HepG2 (cell line): ENCODE measurements around the gene ARHGEF10L.

ENCODE experiments used
- EP300 ChIP-seq, 3 experiments: sonication (generic) in 1 of 3; formaldehyde crosslinking in 1 of 3; IDR thresholded peaks; 2 replicates each; pipeline versions ENCODE4 v1.5.1 to v1.6.1; 2011 to 2020; ENCODE audit warnings: low read depth in 2 of 3, low read length in 2 of 3, borderline replicate concordance in 1 of 3, improper control_type of control experiment in 1 of 3, mild to moderate bottlenecking in 1 of 3, missing genetic modification reagents in 1 of 3, moderate library complexity in 1 of 3
- HDAC6 ChIP-seq: fragments of 200-600 bp; sonication (generic); IDR thresholded peaks from 2 replicates; pipeline ENCODE4 v1.7.0; 2017; ENCODE audit warnings: mild to moderate bottlenecking, antibody characterized with exemption, low read length, low read depth
- IRX3 ChIP-seq: sonication (generic); formaldehyde crosslinking; IDR thresholded peaks from 2 replicates; pipeline ENCODE4 v1.8.1; 2023; ENCODE audit warnings: mild to moderate bottlenecking, low read depth, missing genetic modification reagents, borderline replicate concordance
- KDM5B ChIP-seq: sonication (generic); formaldehyde crosslinking; IDR thresholded peaks from 2 replicates; pipeline ENCODE4 v1.4.0; 2020; ENCODE audit warnings: missing genetic modification reagents, mild to moderate bottlenecking, borderline replicate concordance
- NFYB ChIP-seq: sonication (generic); formaldehyde crosslinking; IDR thresholded peaks from 2 replicates; pipeline ENCODE4 v1.4.0; 2020; ENCODE audit warnings: missing genetic modification reagents
- RFXANK ChIP-seq: IDR thresholded peaks from 2 replicates; pipeline ENCODE4 v1.6.1; 2016
- SOX6 ChIP-seq, 2 experiments: fragments of 450-650 bp in 1 of 2; sonication (generic) in 1 of 2; formaldehyde crosslinking in 1 of 2; IDR thresholded peaks; 2 replicates each; pipeline versions ENCODE4 v1.4.0 to v1.6.1; 2017 to 2020; ENCODE audit warnings: antibody characterized with exemption in 1 of 2, mild to moderate bottlenecking in 1 of 2, missing genetic modification reagents in 1 of 2
- ZEB1 ChIP-seq: IDR thresholded peaks from 2 replicates; pipeline ENCODE4 v1.6.1; 2012; ENCODE audit warnings: mild to moderate bottlenecking, low read depth, inconsistent platforms; ENCODE audit not compliant: insufficient replicate concordance
- ZNF557 ChIP-seq: sonication (generic); formaldehyde crosslinking; IDR thresholded peaks from 2 replicates; pipeline ENCODE4 v1.4.0; 2020; ENCODE audit warnings: missing genetic modification reagents
- TF ChIP-seq, protein P1 (sequence below): sonication (generic); formaldehyde crosslinking; IDR thresholded peaks from 2 replicates; pipeline ENCODE4 v1.8.0; 2022; ENCODE audit warnings: low read depth, missing genetic modification reagents
- TF ChIP-seq, protein P2 (sequence below): sonication (generic); formaldehyde crosslinking; IDR thresholded peaks from one replicate; pipeline ENCODE4 v1.5.1; 2020; ENCODE audit warnings: mild to moderate bottlenecking, missing genetic modification reagents; ENCODE audit errors: not compliant biosample characterization
- TF ChIP-seq, protein P3 (sequence below): sonication (generic); formaldehyde crosslinking; conservative IDR thresholded peaks from 2 replicates; pipeline ENCODE4 v1.4.0; 2020; ENCODE audit warnings: missing genetic modification reagents
- TF ChIP-seq, protein P4 (sequence below): sonication (generic); formaldehyde crosslinking; IDR thresholded peaks from 2 replicates; pipeline ENCODE4 v1.4.0; 2020; ENCODE audit warnings: missing genetic modification reagents
- TF ChIP-seq, protein P5 (sequence below), 2 experiments: sonication (generic) in 1 of 2; formaldehyde crosslinking in 1 of 2; IDR thresholded peaks; 2 replicates each; pipeline versions ENCODE4 v1.5.1 to v1.6.1; 2011 to 2020; ENCODE audit warnings: borderline replicate concordance in 1 of 2, low read depth in 1 of 2, low read length in 1 of 2, mild to moderate bottlenecking in 1 of 2, missing genetic modification reagents in 1 of 2, moderate library complexity in 1 of 2

DNA sequence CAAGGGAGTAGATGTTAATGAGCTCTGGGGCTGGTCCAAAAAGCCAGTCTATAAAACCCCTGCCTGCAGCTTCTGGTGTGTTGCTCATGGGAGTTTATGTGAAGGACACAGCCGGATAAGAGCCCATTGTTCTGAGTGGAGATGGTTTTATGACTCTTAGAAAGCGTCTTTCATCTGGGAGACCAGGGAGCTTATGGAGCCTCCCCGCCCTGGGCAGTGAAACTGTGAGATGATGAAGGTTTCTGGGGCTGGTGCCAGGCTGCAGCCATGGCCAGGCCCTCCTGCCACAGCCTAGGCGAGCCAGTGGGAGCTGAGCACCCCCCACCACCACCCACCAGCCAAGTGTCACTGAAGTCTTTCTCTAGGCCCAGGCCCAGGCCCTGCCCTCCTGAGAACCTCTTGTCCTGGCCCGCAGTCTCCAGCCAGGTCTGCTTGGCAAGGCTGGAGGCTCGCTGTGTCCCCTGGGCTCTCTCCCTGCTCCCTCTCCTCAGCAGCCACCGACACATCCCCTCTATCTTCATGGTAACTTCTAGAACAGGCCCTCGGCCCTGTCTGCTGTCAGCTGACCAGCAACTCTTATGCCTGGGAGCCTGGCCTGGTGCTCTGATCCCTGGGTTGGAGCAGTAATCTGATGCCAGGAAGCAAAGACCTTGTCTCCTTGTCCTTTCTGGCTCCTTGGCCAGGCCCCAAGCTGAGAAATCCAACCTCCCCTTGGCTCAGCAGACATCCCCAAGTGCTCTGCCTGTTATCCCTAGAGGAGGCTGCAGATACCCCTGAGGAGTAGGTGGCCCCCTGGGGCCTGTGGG lies 7.6 kb upstream of the ARHGEF10L start:
- TF ChIP-seq IRX3 (CRISPR knock-in tag) (no peak), ZNF557 (no peak), NFYB (CRISPR knock-in tag) (no peak), HDAC6 (no peak), KDM5B (CRISPR knock-in tag) (no peak), SOX6 (IDR thresholded peaks at IDR 0.05) (no peak), SOX6 (CRISPR knock-in tag; IDR thresholded peaks at IDR 0.05) (no peak), ZEB1 (no peak), EP300 (IDR thresholded peaks at IDR 0.05; ENCODE audit: low read depth in 2 of 2, low read length in 2 of 2) (no peak), EP300 (CRISPR knock-in tag; IDR thresholded peaks at IDR 0.05; ENCODE audit: borderline replicate concordance) (no peak), RFXANK (CRISPR knock-in tag) (no peak)
- TF ChIP-seq, protein P1, sequence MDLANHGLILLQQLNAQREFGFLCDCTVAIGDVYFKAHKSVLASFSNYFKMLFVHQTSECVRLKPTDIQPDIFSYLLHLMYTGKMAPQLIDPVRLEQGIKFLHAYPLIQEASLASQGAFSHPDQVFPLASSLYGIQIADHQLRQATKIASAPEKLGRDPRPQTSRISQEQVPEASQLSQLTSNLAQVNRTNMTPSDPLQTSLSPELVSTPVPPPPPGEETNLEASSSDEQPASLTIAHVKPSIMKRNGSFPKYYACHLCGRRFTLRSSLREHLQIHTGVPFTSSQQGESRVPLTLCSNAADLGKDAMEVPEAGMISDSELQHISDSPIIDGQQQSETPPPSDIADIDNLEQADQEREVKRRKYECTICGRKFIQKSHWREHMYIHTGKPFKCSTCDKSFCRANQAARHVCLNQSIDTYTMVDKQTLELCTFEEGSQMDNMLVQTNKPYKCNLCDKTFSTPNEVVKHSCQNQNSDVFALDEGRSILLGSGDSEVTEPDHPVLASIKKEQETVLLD (CRISPR knock-in tag), result no peak
- TF ChIP-seq, protein P2, sequence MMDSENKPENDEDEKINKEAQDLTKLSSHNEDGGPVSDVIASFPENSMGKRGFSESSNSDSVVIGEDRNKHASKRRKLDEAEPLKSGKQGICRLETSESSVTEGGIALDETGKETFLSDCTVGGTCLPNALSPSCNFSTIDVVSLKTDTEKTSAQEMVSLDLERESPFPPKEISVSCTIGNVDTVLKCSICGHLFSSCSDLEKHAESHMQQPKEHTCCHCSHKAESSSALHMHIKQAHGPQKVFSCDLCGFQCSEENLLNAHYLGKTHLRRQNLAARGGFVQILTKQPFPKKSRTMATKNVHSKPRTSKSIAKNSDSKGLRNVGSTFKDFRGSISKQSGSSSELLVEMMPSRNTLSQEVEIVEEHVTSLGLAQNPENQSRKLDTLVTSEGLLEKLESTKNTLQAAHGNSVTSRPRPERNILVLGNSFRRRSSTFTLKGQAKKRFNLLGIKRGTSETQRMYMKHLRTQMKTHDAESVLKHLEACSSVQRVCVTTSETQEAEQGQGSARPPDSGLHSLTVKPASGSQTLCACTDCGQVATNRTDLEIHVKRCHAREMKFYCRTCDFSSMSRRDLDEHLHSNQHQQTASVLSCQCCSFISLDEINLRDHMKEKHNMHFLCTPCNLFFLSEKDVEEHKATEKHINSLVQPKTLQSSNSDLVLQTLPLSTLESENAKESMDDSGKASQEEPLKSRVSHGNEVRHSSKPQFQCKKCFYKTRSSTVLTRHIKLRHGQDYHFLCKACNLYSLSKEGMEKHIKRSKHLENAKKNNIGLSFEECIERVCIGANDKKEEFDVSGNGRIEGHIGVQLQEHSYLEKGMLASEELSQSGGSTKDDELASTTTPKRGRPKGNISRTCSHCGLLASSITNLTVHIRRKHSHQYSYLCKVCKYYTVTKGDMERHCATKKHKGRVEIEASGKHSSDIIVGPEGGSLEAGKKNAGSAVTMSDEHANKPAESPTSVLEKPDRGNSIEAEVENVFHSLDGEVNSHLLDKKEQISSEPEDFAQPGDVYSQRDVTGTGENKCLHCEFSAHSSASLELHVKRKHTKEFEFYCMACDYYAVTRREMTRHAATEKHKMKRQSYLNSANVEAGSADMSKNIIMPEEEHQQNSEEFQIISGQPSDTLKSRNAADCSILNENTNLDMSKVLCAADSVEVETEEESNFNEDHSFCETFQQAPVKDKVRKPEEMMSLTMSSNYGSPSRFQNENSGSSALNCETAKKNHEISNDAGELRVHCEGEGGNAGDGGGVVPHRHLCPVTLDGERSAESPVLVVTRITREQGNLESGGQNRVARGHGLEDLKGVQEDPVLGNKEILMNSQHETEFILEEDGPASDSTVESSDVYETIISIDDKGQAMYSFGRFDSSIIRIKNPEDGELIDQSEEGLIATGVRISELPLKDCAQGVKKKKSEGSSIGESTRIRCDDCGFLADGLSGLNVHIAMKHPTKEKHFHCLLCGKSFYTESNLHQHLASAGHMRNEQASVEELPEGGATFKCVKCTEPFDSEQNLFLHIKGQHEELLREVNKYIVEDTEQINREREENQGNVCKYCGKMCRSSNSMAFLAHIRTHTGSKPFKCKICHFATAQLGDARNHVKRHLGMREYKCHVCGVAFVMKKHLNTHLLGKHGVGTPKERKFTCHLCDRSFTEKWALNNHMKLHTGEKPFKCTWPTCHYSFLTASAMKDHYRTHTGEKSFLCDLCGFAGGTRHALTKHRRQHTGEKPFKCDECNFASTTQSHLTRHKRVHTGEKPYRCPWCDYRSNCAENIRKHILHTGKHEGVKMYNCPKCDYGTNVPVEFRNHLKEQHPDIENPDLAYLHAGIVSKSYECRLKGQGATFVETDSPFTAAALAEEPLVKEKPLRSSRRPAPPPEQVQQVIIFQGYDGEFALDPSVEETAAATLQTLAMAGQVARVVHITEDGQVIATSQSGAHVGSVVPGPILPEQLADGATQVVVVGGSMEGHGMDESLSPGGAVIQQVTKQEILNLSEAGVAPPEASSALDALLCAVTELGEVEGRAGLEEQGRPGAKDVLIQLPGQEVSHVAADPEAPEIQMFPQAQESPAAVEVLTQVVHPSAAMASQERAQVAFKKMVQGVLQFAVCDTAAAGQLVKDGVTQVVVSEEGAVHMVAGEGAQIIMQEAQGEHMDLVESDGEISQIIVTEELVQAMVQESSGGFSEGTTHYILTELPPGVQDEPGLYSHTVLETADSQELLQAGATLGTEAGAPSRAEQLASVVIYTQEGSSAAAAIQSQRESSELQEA (CRISPR knock-in tag), result no peak
- TF ChIP-seq, protein P3, sequence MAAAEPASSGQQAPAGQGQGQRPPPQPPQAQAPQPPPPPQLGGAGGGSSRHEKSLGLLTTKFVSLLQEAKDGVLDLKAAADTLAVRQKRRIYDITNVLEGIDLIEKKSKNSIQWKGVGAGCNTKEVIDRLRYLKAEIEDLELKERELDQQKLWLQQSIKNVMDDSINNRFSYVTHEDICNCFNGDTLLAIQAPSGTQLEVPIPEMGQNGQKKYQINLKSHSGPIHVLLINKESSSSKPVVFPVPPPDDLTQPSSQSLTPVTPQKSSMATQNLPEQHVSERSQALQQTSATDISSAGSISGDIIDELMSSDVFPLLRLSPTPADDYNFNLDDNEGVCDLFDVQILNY (CRISPR knock-in tag), result no peak
- TF ChIP-seq, protein P4, sequence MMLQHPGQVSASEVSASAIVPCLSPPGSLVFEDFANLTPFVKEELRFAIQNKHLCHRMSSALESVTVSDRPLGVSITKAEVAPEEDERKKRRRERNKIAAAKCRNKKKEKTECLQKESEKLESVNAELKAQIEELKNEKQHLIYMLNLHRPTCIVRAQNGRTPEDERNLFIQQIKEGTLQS, result no peak
- TF ChIP-seq, protein P5, sequence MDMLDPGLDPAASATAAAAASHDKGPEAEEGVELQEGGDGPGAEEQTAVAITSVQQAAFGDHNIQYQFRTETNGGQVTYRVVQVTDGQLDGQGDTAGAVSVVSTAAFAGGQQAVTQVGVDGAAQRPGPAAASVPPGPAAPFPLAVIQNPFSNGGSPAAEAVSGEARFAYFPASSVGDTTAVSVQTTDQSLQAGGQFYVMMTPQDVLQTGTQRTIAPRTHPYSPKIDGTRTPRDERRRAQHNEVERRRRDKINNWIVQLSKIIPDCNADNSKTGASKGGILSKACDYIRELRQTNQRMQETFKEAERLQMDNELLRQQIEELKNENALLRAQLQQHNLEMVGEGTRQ (IDR thresholded peaks at IDR 0.05; ENCODE audit: low read depth, low read length), result no peak
- TF ChIP-seq, protein P5 (CRISPR knock-in tag; IDR thresholded peaks at IDR 0.05; ENCODE audit: borderline replicate concordance), result no peak
